SH-SY5Y (cell line): Measurements from ENCODE around the gene NKAIN2.

ENCODE experiments used
- GATA2 ChIP-seq: IDR thresholded peaks from 2 replicates; pipeline ENCODE4 v1.6.1; 2011; ENCODE audit warnings: mild to moderate bottlenecking, low read depth, low read length
- GATA3 ChIP-seq: IDR thresholded peaks from 2 replicates; pipeline ENCODE4 v1.6.1; 2011; ENCODE audit warnings: low read depth, mild to moderate bottlenecking, low read length, moderate library complexity

- TF ChIP-seq GATA3 (no peak), GATA2 (no peak)
Observed at GRCh38 chr6:123895346-123895745, 91.7 kb downstream of the NKAIN2 start.
